WTC11 (cell line): ENCODE measurements around the gene HDGF. TPM values are rescaled to one million over a fixed set of nuclear protein-coding genes. Genes with fewer than 3 reads are reported as not detected.
A peak's percentile ranks its signal among the peaks of the same experiment; 100 is the strongest.

Experiments used
- ATAC-seq: fragments of 200-7000 bp; cut with Tn5 transposase; 2 replicates; pipeline ENCODE4 v1.10.0; 2021; ENCODE audit warnings: mild to moderate bottlenecking, moderate library complexity
- CTCF ChIA-PET: fragments of 300-600 bp; sonication (Branson Sonifier 250); formaldehyde crosslinking; loops from one replicate; lab custom pipeline; 2021; ENCODE audit warnings: antibody characterized with exemption; lab: Charles Lee
- POLR2A ChIA-PET: fragments of 350-600 bp; sonication (Branson Sonifier 250); formaldehyde crosslinking; loops from one replicate; lab custom pipeline; 2021; ENCODE audit warnings: antibody characterized with exemption; lab: Charles Lee
- DNase-seq: peaks from one replicate; pipeline ENCODE4 v3.0.0; 2021; ENCODE audit warnings: low spot score
- H3K27ac Mint-ChIP-seq: 2 replicates; pipeline ENCODE4 v1.8.0; 2021; ENCODE audit warnings: mixed read lengths
- H3K27me3 Mint-ChIP-seq: 2 replicates; pipeline ENCODE4 v1.8.0; 2021; ENCODE audit warnings: low read depth, mild to moderate bottlenecking, moderate library complexity, mixed read lengths
- H3K36me3 Mint-ChIP-seq: 2 replicates; pipeline ENCODE4 v1.8.0; 2021; ENCODE audit warnings: mixed read lengths
- H3K4me1 Mint-ChIP-seq: 2 replicates; pipeline ENCODE4 v1.8.0; 2022; ENCODE audit warnings: mixed read lengths
- H3K4me3 Mint-ChIP-seq: 2 replicates; pipeline ENCODE4 v1.8.0; 2021; ENCODE audit warnings: mild to moderate bottlenecking, moderate library complexity, mixed read lengths
- H3K9me3 Mint-ChIP-seq: 2 replicates; pipeline ENCODE4 v1.8.0; 2021; ENCODE audit warnings: mixed read lengths
- CREB1 ChIP-seq: sonication (generic); formaldehyde crosslinking; IDR thresholded peaks from 2 replicates; pipeline ENCODE4 v1.8.0; 2023; ENCODE audit warnings: mild to moderate bottlenecking, missing genetic modification reagents
- CREM ChIP-seq: sonication (generic); formaldehyde crosslinking; IDR thresholded peaks from 2 replicates; pipeline ENCODE4 v1.8.1; 2022; ENCODE audit warnings: mild to moderate bottlenecking, missing genetic modification reagents, moderate library complexity
- EMX1 ChIP-seq: fragments of 250-450 bp; sonication (Bioruptor Pico); IDR thresholded peaks from 2 replicates; pipeline ENCODE4 v1.8.0; 2021; ENCODE audit warnings: mild to moderate bottlenecking
- FOXK1 ChIP-seq: sonication (generic); formaldehyde crosslinking; IDR thresholded peaks from 2 replicates; pipeline ENCODE4 v1.8.0; 2022; ENCODE audit warnings: mild to moderate bottlenecking, moderate library complexity, missing genetic modification reagents
- GTF2I ChIP-seq: fragments of 250-450 bp; sonication (Bioruptor Pico); conservative IDR thresholded peaks from 2 replicates; pipeline ENCODE4 v1.4.0; 2021; ENCODE audit warnings: mild to moderate bottlenecking
- JAZF1 ChIP-seq: fragments of 250-450 bp; sonication (Bioruptor Pico); IDR thresholded peaks from 2 replicates; pipeline ENCODE4 v1.9.0; 2021; ENCODE audit warnings: moderate library complexity, mild to moderate bottlenecking, inconsistent platforms
- JUN ChIP-seq: sonication (generic); formaldehyde crosslinking; IDR thresholded peaks from 2 replicates; pipeline ENCODE4 v1.8.0; 2023; ENCODE audit warnings: mild to moderate bottlenecking, missing genetic modification reagents
- KAT7 ChIP-seq: sonication (generic); formaldehyde crosslinking; IDR thresholded peaks from 2 replicates; pipeline ENCODE4 v1.8.1; 2023; ENCODE audit warnings: missing genetic modification reagents, mild to moderate bottlenecking, borderline replicate concordance
- MXD4 ChIP-seq: fragments of 250-450 bp; sonication (Bioruptor Pico); IDR thresholded peaks from 2 replicates; pipeline ENCODE4 v1.8.0; 2021; ENCODE audit warnings: mild to moderate bottlenecking, moderate library complexity, borderline replicate concordance
- MYBL2 ChIP-seq: sonication (generic); formaldehyde crosslinking; IDR thresholded peaks from 2 replicates; pipeline ENCODE4 v1.8.1; 2023; ENCODE audit warnings: mild to moderate bottlenecking, moderate library complexity, missing genetic modification reagents
- NFYB ChIP-seq: sonication (generic); formaldehyde crosslinking; conservative IDR thresholded peaks from 2 replicates; pipeline ENCODE4 v1.8.0; 2022; ENCODE audit warnings: low read depth, missing genetic modification reagents
- NR1H2 ChIP-seq: sonication (generic); formaldehyde crosslinking; IDR thresholded peaks from 2 replicates; pipeline ENCODE4 v1.9.0; 2021; ENCODE audit warnings: mild to moderate bottlenecking, moderate library complexity, missing genetic modification reagents
- SMAD4 ChIP-seq: sonication (generic); formaldehyde crosslinking; IDR thresholded peaks from 2 replicates; pipeline ENCODE4 v1.8.0; 2022; ENCODE audit warnings: mild to moderate bottlenecking, missing genetic modification reagents
- TEAD4 ChIP-seq: sonication (generic); formaldehyde crosslinking; IDR thresholded peaks from 2 replicates; pipeline ENCODE4 v1.8.0; 2022; ENCODE audit warnings: mild to moderate bottlenecking, missing genetic modification reagents
- TP53 ChIP-seq: sonication (generic); formaldehyde crosslinking; IDR thresholded peaks from 2 replicates; pipeline ENCODE4 v1.8.1; 2023; ENCODE audit warnings: mild to moderate bottlenecking, missing genetic modification reagents
- ZBTB21 ChIP-seq: sonication (generic); formaldehyde crosslinking; IDR thresholded peaks from 2 replicates; pipeline ENCODE4 v1.8.1; 2023; ENCODE audit warnings: mild to moderate bottlenecking, missing genetic modification reagents, borderline replicate concordance
- ZNF219 ChIP-seq: sonication (generic); formaldehyde crosslinking; IDR thresholded peaks from 2 replicates; pipeline ENCODE4 v1.8.0; 2023; ENCODE audit warnings: missing genetic modification reagents, mild to moderate bottlenecking, borderline replicate concordance
- ZNF416 ChIP-seq: fragments of 250-450 bp; sonication (Bioruptor Pico); IDR thresholded peaks from 2 replicates; pipeline ENCODE4 v1.9.0; 2021; ENCODE audit warnings: mild to moderate bottlenecking, inconsistent platforms
- total RNA-seq: library from RNA; stranded (reverse); gene quantifications from 3 replicates; pipeline ENCODE4 v1.2.3, GENCODE V29; 2021
- TF ChIP-seq, protein P1 (sequence below): fragments of 250-450 bp; sonication (Bioruptor Pico); IDR thresholded peaks from 2 replicates; pipeline ENCODE4 v1.8.0; 2021; ENCODE audit warnings: mild to moderate bottlenecking
- TF ChIP-seq, protein P2 (sequence below): sonication (generic); formaldehyde crosslinking; IDR thresholded peaks from 2 replicates; pipeline ENCODE4 v1.8.0; 2022; ENCODE audit warnings: mild to moderate bottlenecking, missing genetic modification reagents
- TF ChIP-seq, protein P3 (sequence below): sonication (generic); formaldehyde crosslinking; IDR thresholded peaks from 2 replicates; pipeline ENCODE4 v1.8.1; 2023; ENCODE audit warnings: mild to moderate bottlenecking, missing genetic modification reagents
- TF ChIP-seq, protein P4 (sequence below): sonication (generic); formaldehyde crosslinking; IDR thresholded peaks from 2 replicates; pipeline ENCODE4 v1.8.1; 2023; ENCODE audit warnings: mild to moderate bottlenecking, missing genetic modification reagents, borderline replicate concordance
- TF ChIP-seq, protein P5 (sequence below): fragments of 250-450 bp; sonication (Bioruptor Pico); IDR thresholded peaks from 2 replicates; pipeline ENCODE4 v1.9.0; 2021; ENCODE audit warnings: mild to moderate bottlenecking
- TF ChIP-seq, protein P6 (sequence below): sonication (generic); formaldehyde crosslinking; IDR thresholded peaks from 2 replicates; pipeline ENCODE4 v1.8.0; 2022; ENCODE audit warnings: mild to moderate bottlenecking, missing genetic modification reagents

HDGF gene
- total RNA-seq, 1 experiment from 2014 or later = 339 TPM

DNA sequence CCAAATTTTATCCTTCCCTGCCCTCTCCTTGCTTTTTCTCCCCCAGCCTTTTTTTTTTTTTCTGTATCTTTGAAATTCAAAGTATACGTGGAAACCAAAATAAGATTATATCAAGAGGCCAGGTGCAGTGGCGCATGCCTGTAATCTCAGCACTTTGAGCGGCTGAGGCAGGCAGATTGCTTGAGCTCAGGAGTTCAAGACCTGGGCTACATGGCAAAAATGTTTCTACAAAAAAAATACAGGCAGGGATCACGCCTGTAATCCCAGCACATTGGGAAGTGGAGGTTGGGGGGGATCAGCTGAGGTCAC is 9.3 kb upstream of the HDGF start:
- H3K4me1 Mint-ChIP-seq = peaks cover 4% of the 10 kb centered on the region; the same call in 1 of the 2 replicates
- no peak overlapping the region for H3K4me3 Mint-ChIP-seq
- no peaks in the 10 kb centered on the region for H3K36me3 Mint-ChIP-seq
- ChIA-PET POLR2A (interaction anchor here (0.5 to 1.2 kb wide), 3 partner anchors 9 to 341 kb away, joined by 3 to 4 read pairs (median 3); partner anchors contain the start of gene HDGF), CTCF (interaction anchor here (1.2 kb wide), 1 partner anchor 9 kb away, joined by 3 read pairs; the partner anchor contains the start of gene HDGF)
- ATAC-seq = no peak
- H3K27me3 Mint-ChIP-seq = no peaks in the 10 kb centered on the region
- no peaks in the 10 kb centered on the region for H3K9me3 Mint-ChIP-seq
- TF ChIP-seq EMX1 (CRISPR knock-in tag) = no peak
- no peak for TF ChIP-seq TEAD4 (CRISPR knock-in tag)
- TF ChIP-seq, protein P1, sequence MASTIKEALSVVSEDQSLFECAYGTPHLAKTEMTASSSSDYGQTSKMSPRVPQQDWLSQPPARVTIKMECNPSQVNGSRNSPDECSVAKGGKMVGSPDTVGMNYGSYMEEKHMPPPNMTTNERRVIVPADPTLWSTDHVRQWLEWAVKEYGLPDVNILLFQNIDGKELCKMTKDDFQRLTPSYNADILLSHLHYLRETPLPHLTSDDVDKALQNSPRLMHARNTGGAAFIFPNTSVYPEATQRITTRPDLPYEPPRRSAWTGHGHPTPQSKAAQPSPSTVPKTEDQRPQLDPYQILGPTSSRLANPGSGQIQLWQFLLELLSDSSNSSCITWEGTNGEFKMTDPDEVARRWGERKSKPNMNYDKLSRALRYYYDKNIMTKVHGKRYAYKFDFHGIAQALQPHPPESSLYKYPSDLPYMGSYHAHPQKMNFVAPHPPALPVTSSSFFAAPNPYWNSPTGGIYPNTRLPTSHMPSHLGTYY (CRISPR knock-in tag) = no peak
- TF ChIP-seq GTF2I (CRISPR knock-in tag) = no peak
- TF ChIP-seq MXD4 (CRISPR knock-in tag) = no peak
- no peak for TF ChIP-seq MYBL2
- TF ChIP-seq, protein P2, sequence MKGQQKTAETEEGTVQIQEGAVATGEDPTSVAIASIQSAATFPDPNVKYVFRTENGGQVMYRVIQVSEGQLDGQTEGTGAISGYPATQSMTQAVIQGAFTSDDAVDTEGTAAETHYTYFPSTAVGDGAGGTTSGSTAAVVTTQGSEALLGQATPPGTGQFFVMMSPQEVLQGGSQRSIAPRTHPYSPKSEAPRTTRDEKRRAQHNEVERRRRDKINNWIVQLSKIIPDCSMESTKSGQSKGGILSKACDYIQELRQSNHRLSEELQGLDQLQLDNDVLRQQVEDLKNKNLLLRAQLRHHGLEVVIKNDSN (CRISPR knock-in tag) = no peak
- no peak for TF ChIP-seq JUN
- TF ChIP-seq, protein P3, sequence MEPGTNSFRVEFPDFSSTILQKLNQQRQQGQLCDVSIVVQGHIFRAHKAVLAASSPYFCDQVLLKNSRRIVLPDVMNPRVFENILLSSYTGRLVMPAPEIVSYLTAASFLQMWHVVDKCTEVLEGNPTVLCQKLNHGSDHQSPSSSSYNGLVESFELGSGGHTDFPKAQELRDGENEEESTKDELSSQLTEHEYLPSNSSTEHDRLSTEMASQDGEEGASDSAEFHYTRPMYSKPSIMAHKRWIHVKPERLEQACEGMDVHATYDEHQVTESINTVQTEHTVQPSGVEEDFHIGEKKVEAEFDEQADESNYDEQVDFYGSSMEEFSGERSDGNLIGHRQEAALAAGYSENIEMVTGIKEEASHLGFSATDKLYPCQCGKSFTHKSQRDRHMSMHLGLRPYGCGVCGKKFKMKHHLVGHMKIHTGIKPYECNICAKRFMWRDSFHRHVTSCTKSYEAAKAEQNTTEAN (CRISPR knock-in tag) = no peak
- TF ChIP-seq CREM (CRISPR knock-in tag) = no peak
- no peak for TF ChIP-seq ZBTB21 (CRISPR knock-in tag)
- TF ChIP-seq SMAD4 = no peak
- TF ChIP-seq JAZF1 (CRISPR knock-in tag) = no peak
- DNase-seq = no peak
- no peak overlapping the region for H3K27ac Mint-ChIP-seq

DNA sequence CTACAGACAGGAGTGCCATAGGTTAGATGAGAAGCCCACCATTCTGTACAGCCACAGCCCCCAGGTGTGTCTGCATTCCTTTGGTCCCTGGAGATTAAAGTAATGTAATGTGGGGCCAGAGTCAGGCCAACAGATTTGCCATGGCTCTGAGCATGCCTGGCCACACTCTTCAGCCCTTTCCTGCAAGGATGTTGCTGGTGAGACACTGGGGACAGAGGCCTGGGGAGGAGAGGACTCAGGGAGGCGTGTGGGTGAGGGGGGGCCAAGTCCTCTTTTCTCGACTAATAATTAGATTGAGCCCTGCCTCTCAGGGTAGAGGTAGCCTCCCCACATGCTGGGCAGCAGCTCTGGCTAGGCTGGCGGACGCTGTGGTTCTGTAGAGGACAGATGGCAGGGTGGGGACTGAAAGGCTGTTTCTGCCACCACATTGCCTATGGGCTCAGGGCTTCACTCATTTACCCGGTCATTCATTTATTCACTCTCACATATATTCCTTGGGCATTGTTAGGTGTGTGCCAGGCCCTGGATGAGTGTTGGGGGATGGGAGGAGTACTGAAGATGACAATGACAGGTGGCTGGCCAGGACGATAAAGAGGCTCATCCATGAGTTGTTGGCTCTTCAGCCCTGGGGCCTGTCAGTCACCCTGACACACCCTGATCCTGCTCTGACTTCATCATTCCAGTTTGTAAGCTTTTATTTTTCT is 8.8 kb upstream of the HDGF start:
- H3K27me3 Mint-ChIP-seq = no peaks in the 10 kb centered on the region
- POLR2A ChIA-PET = interaction anchor here (0.5 to 1.2 kb wide), 3 partner anchors 9 to 342 kb away, joined by 3 to 4 read pairs (median 3); partner anchors contain the start of gene HDGF
- no peaks in the 10 kb centered on the region for H3K9me3 Mint-ChIP-seq
- H3K4me3 Mint-ChIP-seq = no peak overlapping the region
- ATAC-seq (peak; percentile 44), DNase-seq (no peak)
- H3K36me3 Mint-ChIP-seq = no peaks in the 10 kb centered on the region
- peaks cover 4% of the 10 kb centered on the region; the same call in 1 of the 2 replicates for H3K4me1 Mint-ChIP-seq
- CTCF ChIA-PET = interaction anchor here (1.2 kb wide), 1 partner anchor 9 kb away, joined by 3 read pairs; the partner anchor contains the start of gene HDGF
- no peak overlapping the region for H3K27ac Mint-ChIP-seq
- TF ChIP-seq KAT7 (CRISPR knock-in tag) = no peak
- TF ChIP-seq TP53 (CRISPR knock-in tag) = no peak
- TF ChIP-seq, protein P3 (CRISPR knock-in tag) = no peak
- TF ChIP-seq NFYB = no peak
- TF ChIP-seq, protein P4, sequence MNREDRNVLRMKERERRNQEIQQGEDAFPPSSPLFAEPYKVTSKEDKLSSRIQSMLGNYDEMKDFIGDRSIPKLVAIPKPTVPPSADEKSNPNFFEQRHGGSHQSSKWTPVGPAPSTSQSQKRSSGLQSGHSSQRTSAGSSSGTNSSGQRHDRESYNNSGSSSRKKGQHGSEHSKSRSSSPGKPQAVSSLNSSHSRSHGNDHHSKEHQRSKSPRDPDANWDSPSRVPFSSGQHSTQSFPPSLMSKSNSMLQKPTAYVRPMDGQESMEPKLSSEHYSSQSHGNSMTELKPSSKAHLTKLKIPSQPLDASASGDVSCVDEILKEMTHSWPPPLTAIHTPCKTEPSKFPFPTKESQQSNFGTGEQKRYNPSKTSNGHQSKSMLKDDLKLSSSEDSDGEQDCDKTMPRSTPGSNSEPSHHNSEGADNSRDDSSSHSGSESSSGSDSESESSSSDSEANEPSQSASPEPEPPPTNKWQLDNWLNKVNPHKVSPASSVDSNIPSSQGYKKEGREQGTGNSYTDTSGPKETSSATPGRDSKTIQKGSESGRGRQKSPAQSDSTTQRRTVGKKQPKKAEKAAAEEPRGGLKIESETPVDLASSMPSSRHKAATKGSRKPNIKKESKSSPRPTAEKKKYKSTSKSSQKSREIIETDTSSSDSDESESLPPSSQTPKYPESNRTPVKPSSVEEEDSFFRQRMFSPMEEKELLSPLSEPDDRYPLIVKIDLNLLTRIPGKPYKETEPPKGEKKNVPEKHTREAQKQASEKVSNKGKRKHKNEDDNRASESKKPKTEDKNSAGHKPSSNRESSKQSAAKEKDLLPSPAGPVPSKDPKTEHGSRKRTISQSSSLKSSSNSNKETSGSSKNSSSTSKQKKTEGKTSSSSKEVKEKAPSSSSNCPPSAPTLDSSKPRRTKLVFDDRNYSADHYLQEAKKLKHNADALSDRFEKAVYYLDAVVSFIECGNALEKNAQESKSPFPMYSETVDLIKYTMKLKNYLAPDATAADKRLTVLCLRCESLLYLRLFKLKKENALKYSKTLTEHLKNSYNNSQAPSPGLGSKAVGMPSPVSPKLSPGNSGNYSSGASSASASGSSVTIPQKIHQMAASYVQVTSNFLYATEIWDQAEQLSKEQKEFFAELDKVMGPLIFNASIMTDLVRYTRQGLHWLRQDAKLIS (CRISPR knock-in tag) = no peak
- TF ChIP-seq, protein P5, sequence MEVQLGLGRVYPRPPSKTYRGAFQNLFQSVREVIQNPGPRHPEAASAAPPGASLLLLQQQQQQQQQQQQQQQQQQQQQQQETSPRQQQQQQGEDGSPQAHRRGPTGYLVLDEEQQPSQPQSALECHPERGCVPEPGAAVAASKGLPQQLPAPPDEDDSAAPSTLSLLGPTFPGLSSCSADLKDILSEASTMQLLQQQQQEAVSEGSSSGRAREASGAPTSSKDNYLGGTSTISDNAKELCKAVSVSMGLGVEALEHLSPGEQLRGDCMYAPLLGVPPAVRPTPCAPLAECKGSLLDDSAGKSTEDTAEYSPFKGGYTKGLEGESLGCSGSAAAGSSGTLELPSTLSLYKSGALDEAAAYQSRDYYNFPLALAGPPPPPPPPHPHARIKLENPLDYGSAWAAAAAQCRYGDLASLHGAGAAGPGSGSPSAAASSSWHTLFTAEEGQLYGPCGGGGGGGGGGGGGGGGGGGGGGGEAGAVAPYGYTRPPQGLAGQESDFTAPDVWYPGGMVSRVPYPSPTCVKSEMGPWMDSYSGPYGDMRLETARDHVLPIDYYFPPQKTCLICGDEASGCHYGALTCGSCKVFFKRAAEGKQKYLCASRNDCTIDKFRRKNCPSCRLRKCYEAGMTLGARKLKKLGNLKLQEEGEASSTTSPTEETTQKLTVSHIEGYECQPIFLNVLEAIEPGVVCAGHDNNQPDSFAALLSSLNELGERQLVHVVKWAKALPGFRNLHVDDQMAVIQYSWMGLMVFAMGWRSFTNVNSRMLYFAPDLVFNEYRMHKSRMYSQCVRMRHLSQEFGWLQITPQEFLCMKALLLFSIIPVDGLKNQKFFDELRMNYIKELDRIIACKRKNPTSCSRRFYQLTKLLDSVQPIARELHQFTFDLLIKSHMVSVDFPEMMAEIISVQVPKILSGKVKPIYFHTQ (CRISPR knock-in tag) = no peak
- TF ChIP-seq CREB1 = no peak
- no peak for TF ChIP-seq ZNF416 (CRISPR knock-in tag)
- no peak for TF ChIP-seq ZNF219
- TF ChIP-seq NR1H2 = no peak
- TF ChIP-seq, protein P6, sequence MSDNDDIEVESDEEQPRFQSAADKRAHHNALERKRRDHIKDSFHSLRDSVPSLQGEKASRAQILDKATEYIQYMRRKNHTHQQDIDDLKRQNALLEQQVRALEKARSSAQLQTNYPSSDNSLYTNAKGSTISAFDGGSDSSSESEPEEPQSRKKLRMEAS (CRISPR knock-in tag) = no peak
- TF ChIP-seq FOXK1 (CRISPR knock-in tag) = no peak
- TF ChIP-seq JUN = no peak
